Ishikawa (cell line): ENCODE data around the gene GRK3.

ENCODE experiments used
- CEBPB ChIP-seq: IDR thresholded peaks from 2 replicates; pipeline ENCODE4 v1.6.1; 2012
- CREB1 ChIP-seq: IDR thresholded peaks from 2 replicates; pipeline ENCODE4 v1.6.1; 2012; ENCODE audit warnings: low read depth
- EGR1 ChIP-seq: IDR thresholded peaks from 2 replicates; pipeline ENCODE4 v1.6.1; 2012
- EP300 ChIP-seq: IDR thresholded peaks from 2 replicates; pipeline ENCODE4 v1.6.1; 2012; ENCODE audit warnings: borderline replicate concordance
- FOXM1 ChIP-seq: IDR thresholded peaks from 2 replicates; pipeline ENCODE4 v1.6.1; 2012; ENCODE audit warnings: low read depth, borderline replicate concordance
- NFIC ChIP-seq: IDR thresholded peaks from 2 replicates; pipeline ENCODE4 v1.6.1; 2012
- RAD21 ChIP-seq: IDR thresholded peaks from 2 replicates; pipeline ENCODE4 v1.6.1; 2012; ENCODE audit warnings: low read depth
- ZBTB7A ChIP-seq: IDR thresholded peaks from 2 replicates; pipeline ENCODE4 v1.6.1; 2012; ENCODE audit warnings: low read depth
- TF ChIP-seq, protein P1 (sequence below): IDR thresholded peaks from 2 replicates; pipeline ENCODE4 v1.6.1; 2012
- TF ChIP-seq, protein P2 (sequence below): IDR thresholded peaks from 2 replicates; pipeline ENCODE4 v1.6.1; 2012
- TF ChIP-seq, protein P3 (sequence below): IDR thresholded peaks from 2 replicates; pipeline ENCODE4 v1.6.1; 2012; ENCODE audit warnings: low read depth, mild to moderate bottlenecking

DNA sequence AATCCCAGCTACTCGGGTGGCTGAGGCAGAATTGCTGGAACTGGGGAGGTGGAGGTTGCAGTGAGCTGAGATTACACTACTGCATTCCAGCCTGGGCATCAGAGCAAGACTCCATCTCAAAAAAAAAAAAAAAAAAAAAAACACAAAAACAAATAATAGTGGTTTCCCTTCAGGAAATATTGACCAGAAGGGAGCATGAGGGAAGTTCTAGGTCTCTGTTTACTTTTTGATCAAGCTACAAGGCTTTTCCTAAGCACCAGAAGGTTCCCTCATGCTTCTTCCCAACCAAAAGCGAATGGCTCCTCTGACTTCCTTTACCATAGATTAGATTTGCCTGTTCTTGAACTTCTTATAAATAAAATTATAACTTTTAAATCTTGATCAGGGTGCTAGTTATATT lies 195.8 kb downstream of the GRK3 start:
- no peak for TF ChIP-seq EP300
- no peak for TF ChIP-seq NFIC
- TF ChIP-seq, protein P1, sequence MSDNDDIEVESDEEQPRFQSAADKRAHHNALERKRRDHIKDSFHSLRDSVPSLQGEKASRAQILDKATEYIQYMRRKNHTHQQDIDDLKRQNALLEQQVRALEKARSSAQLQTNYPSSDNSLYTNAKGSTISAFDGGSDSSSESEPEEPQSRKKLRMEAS, result no peak
- no peak for TF ChIP-seq RAD21
- TF ChIP-seq, protein P2, sequence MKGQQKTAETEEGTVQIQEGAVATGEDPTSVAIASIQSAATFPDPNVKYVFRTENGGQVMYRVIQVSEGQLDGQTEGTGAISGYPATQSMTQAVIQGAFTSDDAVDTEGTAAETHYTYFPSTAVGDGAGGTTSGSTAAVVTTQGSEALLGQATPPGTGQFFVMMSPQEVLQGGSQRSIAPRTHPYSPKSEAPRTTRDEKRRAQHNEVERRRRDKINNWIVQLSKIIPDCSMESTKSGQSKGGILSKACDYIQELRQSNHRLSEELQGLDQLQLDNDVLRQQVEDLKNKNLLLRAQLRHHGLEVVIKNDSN, result no peak
- TF ChIP-seq CEBPB, result no peak
- TF ChIP-seq FOXM1, result no peak
- TF ChIP-seq, protein P3, sequence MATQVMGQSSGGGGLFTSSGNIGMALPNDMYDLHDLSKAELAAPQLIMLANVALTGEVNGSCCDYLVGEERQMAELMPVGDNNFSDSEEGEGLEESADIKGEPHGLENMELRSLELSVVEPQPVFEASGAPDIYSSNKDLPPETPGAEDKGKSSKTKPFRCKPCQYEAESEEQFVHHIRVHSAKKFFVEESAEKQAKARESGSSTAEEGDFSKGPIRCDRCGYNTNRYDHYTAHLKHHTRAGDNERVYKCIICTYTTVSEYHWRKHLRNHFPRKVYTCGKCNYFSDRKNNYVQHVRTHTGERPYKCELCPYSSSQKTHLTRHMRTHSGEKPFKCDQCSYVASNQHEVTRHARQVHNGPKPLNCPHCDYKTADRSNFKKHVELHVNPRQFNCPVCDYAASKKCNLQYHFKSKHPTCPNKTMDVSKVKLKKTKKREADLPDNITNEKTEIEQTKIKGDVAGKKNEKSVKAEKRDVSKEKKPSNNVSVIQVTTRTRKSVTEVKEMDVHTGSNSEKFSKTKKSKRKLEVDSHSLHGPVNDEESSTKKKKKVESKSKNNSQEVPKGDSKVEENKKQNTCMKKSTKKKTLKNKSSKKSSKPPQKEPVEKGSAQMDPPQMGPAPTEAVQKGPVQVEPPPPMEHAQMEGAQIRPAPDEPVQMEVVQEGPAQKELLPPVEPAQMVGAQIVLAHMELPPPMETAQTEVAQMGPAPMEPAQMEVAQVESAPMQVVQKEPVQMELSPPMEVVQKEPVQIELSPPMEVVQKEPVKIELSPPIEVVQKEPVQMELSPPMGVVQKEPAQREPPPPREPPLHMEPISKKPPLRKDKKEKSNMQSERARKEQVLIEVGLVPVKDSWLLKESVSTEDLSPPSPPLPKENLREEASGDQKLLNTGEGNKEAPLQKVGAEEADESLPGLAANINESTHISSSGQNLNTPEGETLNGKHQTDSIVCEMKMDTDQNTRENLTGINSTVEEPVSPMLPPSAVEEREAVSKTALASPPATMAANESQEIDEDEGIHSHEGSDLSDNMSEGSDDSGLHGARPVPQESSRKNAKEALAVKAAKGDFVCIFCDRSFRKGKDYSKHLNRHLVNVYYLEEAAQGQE, result no peak
- no peak for TF ChIP-seq ZBTB7A
- no peak for TF ChIP-seq CREB1
- TF ChIP-seq EGR1, result no peak
